Activated CD4-positive, alpha-beta T cell treated with anti-CD3 and anti-CD28 coated beads for 24 hours (primary cell): ENCODE data around the gene BBS9.
"Not testable (repeated sequence)": the region's sequence is repeated elsewhere in the genome, so short reads cannot be mapped to it uniquely, and the experiment has no call there.

Experiments used
- DNase-seq, 2 donors: peaks; one replicate each; pipeline ENCODE4 v3.0.0-alpha.2; 2020; ENCODE audit warnings: low read depth in 2 of 2

Gene BBS9

DNA sequence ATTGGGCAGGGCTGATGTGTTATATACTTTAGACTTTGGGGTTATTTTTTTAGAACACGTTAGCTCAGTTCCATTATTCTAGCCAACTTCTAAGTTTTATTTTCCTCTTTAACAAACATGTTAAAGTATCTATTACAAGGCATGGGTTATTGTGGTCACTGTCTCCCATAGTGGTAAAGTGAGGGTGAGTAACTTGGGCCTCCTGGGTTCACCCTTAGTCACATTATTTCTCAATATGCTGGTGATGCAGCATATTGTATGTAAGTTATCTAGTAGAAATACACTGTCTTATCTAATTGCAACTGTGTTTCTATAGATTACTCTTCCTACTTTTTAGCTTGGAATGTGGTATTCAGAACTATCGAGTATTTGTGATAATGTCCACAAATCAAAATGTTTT, 65.9 kb downstream of the BBS9 start:
- DNase-seq = no peak

DNA sequence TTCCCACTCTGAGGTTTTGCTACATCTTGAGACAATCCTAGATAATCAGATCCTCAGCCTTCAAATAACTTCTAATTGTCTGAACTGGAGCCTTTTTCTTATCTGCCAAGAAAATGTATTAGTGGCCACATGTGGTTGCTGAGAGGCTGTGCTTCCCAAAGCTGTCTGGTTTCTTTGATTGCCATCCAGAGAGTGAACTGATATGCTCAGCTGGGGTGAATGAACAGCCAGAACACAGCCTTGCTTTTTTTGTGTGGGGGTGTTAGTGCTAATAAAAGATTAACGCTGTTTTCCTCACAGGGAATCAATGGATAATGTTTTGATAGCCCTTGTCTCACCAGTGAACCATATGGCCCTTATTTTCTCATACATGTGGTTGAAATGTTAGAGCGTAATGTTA, 66.9 kb downstream of the BBS9 start:
- no peak for DNase-seq

DNA sequence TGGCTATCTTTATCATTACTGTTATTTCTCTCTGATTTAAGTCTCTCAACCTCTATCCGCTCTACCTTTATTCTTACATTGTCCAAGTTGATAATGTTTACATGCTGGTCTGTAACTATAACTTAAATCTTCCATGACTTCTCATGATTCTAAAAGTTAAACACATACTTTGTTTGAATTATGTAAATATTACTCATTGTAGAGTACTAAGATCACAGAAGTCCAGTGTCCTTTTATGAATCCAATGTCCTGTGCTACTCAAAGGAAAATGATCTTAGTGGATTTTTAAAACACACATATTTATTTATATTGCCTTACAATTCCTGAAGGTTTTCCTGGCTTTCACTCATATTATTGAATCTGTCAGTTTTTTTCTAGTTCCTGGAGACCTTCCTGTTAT, 70.9 kb downstream of the BBS9 start:
- DNase-seq = no peak

DNA sequence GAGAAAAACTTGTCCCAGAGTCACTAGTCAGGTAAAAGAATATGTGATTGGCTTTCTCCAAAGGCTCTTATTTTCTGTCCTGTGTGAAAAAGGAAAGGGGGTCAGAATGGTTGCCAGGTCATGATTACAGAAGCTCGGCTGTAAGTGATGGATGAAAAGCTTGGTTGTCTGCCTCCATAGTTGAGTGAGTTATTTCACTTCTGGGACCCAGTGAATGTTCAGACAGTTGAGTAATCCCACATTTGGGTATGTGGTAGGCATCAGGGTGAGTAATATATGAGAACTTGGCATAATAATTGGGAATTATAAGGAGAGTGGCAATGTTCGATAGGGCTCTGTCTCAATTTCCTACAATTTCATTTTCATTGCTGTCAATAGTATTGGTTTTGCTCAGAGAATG, 72.5 kb downstream of the BBS9 start:
- DNase-seq = no peak

DNA sequence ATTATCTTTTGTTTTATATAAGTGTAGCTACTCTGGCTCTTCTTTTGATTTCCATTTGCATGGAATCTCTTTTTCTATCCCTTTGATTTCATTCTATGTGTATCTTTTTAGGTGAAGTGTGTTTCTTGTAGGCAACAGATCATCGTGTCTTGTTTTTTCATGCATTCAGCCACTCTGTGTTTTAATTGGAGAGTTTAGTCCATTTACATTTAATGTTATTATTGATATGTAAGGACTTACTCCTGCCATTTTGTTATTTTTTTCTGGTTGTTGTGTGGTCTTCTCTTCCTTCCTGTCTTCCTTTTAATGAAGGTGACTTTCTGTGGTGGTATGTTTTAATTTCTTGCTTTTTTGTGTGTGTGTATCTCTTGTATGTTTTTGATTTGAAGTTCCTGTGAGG, 81.6 kb downstream of the BBS9 start:
- no peak for DNase-seq

DNA sequence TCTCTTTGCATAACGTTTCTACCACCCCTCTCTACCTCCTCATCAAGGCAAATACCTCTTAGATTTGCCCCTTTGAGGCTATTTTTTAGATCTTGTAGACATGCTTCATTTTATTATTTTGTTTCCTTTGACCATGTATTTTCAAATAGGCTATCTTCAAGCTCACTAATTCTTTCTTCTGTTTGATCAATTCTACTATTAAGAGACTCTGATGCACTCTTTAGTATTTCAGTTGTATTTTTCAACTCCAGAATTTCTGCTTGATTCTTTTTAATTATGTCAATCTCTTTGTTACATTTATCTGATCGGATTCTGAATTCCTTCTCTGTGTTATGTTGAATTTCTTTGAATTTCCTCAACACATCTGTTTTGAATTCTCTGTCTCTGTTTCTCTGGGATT, 82.8 kb downstream of the BBS9 start:
- DNase-seq = no peak

DNA sequence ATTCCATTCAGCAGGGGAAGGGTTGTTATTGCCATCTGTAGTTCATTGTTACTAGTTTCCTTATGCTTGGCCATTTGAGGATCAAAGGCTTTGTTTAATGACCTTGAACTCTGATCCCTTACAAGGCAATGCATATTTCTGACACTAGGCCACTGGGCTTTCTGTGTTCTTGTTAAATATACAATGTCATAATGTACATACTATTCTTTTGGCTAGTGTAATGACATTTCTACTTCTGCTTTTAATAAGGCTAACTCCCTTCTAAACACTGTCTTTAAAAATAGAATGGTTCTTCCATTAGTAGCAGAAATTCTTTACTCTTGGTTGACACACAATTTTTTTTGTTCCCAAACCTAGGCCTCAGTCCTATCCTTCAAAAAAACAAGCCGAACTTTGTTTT, 86.6 kb downstream of the BBS9 start:
- no peak for DNase-seq

DNA sequence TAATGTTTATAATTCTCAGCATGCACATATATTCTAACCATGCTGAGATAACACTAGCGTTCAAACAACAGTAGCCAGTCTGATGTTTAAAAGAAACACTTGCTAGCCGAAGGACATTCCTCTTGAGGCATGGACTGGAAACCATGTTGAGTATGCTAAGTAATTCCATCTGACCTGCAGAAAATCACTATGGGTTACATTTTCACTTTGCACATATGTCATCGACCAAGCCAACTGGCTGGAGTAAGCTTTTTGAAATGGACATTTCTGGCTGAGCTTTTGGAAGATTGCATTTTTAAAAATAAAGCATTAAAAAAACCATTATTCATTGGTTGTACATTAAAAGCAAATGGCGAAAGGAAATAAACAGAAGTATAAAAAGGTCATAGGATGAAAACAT, 88.2 kb downstream of the BBS9 start:
- no peak for DNase-seq

DNA sequence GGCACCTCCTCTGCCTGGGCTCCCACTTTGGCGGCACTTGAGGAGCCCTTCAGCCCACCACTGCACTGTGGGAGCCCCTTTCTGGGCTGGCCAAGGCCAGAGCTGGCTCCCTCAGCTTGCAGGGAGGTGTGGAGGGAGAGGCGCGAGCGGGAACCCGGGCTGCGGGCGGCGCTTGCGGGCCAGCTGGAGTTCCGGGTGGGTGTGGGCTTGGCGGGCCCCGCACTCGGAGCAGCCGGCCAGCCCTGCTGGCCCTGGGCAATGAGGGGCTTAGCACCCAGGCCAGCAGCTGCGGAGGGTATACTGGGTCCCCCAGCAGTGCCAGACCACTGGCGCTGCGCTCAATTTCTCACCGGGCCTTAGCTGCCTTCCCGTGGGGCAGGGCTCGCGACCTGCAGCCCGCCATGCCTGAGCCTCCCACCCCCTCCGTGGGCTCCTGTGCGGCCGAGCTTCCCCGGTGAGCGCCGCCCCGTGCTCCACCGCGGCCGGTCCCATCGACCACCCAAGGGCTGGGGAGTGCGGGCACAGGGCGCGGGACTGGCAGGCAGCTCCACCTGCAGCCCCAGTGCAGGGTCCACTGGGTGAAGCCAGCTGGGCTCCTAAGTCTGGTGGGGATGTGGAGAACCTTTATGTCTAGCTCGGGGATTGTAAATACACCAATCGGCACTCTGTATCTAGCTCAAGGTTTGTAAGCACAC, 89.6 kb downstream of the BBS9 start:
- DNase-seq = not testable (repeated sequence)

DNA sequence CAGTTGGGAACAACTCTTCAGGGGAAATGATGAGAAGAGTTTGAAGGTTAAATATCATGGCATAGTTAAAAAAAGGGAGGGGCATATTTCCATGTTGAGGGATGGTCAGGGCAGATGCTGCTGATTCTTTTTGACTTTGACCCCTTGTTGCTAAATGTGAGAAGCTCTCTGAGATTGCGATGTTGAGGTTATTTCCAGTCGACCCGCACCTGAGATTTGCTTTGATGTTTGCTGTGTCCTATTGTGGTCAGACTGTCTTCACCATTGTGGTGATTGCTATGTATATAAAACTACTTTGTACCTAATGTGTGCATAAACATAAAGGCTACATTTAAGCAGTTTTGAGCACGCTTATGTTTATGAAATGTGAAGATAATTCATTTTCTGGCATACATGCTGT, 90.9 kb downstream of the BBS9 start:
- DNase-seq = no peak

DNA sequence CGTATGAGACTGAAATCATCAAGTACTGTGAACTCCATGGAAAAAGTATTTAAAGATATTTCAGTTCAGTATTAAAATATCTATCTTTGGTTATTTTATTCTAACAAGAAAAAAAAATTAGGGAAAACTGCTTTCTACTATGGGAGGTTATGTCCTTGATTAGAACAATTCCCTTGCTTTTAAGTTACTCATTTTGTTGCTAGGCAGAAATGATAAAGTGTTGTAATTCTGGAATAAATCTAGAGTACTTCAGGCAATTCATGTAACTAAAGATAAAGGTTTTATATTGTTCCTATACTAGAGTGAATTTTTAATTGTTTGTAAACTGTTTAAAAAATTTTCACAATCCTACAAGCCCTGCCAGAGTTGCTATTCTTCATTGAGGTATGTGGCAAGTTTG, 92.0 kb downstream of the BBS9 start:
- DNase-seq = no peak

DNA sequence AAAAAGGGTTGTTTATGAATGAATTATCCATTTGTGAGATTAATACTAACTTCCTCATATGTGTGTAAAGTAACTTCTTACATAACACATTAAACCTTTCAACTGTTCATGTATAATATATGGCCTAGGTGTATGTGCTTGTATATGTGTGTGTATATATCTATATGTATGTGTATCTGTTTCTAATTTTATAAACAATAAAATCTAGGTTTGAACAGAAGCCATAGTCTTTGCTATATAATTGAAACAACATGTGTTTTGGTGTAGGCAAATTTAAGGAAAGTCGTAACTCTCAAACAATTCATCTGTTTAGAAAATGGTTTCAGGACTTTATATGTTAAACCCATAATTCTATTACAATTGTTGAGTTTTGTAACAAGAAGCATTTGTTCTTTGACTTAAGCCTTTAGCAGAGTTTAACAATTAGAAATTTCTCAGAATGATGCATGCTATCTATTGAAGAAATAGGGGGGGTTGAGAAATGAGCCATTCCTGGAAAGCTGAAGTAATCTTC, 103.3 kb downstream of the BBS9 start:
- no peak for DNase-seq

DNA sequence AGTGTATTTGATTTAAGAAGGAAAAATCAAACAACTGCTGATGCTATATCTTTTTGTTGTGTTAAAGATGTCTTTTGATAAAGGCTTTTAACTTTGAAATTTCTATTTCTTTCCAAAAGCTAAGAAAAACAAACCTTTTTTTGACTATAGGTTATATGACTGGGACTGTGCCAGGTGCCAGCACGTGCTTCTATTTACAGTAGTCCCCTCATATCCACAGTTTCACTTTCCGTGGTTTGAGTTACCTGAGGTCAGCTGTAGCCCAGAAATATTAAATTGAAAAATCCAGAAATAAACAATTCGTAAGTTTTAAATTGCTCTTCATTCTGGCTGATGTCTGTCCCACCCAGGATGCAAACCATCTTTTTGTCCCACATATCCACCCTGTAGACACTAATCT, 104.3 kb downstream of the BBS9 start:
- DNase-seq = no peak

DNA sequence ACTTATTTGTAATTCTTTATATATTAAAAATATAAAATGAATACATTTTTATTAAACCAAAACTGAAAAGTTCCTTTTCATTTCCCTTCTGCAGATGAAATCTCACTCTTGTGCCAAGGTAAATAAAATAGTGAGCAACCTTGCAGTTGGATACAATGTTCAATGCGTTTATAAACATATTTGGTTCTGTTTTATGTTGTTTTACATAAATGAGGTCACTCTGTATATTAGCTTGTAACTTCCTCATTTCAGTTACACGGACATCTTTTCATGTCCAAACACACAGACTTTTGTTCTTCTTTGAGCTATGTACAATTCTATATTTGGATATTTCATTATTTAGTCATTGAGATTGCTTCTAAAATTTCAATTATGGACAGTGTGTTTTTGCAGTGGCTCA, 107.7 kb downstream of the BBS9 start:
- no peak for DNase-seq

DNA sequence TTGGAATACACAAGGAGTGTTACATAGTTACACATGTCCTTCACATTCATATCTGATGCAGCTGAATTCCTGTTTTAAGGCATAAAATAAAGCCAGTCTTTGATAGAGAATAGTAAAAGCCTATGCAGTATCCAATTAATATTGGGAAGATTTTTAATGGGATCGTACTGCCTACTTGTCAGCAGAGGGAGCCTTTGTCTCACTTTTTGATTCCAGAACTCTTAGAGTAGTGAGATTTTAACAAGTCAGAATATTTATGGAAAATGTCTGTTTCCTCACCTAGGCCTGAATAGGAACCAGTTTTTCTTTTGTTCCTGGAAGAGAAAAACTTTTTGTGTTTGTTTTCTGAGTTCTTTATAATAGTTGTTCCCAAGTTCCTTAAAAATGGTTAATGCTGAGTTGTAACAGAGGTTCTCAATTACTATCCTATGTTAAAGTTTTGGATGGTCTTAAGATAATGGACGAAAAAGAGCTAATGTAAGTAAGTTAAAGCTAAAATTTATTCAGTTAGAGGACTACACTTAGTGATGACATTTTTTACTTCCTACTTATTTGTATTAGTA, 114.0 kb downstream of the BBS9 start:
- DNase-seq = no peak

DNA sequence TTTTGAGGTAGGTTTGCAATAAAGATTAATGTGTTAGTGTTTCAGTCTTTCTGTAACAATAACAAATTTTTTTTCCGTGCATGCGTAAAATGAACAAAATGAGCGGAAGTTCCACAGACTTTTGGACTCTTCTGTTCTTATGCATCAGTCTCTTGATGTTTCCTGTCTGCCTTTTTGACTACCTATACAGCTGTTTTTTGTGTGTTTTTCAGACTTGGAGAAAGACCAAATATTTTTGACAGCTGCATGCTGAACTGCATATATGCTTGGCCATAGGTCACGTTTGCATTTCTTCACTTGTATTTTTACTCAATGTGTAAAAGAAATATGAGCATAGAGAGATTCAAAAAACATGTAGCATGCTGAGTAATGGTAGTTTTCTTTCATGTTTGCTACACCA, 119.3 kb downstream of the BBS9 start:
- no peak for DNase-seq

DNA sequence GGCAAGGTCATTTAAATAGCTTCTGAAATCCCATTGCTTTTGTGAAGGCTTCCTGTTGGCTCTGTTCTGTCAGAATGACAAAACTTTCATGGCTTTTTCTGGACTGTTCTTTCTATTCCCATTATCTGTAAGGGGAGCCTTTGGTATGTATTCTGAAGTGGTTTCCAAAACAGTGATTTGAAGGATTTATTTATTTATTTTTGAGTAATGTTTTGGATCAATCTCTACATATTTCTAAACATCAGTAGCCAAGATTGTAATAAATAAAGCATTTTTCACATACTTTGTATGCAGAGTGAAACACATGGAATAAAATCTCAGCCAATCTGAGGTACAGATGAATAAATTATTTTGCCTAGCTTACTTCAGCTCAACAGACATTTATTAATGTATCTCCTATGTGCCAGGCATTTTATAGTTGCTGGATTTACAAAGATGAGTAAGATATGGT, 121.1 kb downstream of the BBS9 start:
- no peak for DNase-seq

DNA sequence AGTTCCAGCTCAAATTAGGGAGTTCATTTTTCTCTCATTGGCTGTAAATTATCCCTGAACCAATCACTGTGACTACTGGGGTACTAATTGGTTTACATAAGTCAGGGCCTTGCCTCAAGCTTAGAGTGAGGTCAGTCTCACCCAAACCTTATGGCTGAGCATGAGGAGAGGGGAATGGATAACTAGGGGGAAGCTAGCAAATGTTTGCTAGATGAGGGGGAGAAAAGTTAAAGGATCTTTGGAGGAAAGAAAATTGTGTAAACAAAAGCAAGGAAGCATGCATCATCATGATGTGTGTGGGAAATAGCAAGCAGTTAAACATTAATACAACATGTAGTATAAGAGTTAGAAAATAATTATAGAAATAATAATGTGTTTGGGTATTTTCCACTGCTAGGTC, 121.9 kb downstream of the BBS9 start:
- no peak for DNase-seq

DNA sequence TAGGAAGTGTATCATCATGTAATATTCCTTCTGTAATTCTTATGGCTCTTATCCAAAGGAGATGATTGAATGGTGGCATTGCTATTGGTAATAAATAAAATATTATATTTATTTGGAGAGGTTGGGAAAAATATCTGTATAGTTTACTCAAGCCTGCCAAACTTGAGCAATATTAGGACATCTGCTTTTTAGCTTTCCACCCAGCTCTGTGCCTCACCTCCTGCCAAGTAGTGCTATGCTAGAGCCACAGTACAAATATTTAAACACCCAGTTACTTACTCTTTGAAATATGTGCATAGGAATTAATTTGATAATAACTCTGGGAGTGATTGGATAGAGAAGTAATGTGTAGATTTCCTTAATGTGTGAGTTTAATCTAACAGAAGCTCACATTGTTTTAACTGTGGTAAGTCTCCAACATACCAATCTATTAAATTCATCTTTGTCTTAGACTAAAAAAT, 129.2 kb downstream of the BBS9 start:
- DNase-seq = no peak

DNA sequence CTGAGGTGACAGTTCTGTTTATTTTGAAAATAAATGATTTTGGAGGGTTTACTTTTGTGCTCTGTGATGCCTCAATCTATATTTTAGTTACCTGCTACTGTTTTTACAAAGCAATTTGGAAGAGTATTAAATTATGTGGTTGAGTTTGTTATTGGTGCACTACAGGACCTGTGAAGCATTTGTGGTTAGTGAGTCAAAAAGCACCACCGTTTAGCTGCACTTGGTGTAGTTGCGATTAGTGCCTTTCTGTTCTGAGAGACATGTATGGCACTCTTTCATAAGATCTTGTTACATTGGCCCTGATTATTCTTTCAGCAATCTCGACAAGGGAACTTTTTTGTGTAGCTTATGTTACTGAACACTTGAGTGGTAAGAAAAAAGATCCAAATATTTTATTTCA, 132.2 kb downstream of the BBS9 start:
- no peak for DNase-seq

DNA sequence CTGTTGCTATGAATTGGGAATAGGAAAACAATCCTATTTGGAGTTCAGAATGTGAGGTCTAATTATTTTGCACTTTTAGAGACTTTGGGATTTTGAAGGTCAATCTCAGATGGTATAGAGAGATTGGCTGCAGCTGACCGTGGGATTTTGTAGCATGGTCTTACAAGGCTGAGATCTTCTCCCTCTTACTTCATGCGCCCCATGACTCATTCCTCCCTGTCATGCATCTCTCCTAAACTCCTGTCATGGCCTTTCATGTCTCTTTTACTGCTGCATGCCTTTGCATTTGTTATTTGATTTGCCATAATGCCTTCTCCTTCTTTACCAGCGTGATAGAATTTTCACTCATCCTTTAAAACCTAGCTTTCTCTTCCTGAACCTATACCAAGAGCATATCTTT, 133.1 kb downstream of the BBS9 start:
- no peak for DNase-seq

DNA sequence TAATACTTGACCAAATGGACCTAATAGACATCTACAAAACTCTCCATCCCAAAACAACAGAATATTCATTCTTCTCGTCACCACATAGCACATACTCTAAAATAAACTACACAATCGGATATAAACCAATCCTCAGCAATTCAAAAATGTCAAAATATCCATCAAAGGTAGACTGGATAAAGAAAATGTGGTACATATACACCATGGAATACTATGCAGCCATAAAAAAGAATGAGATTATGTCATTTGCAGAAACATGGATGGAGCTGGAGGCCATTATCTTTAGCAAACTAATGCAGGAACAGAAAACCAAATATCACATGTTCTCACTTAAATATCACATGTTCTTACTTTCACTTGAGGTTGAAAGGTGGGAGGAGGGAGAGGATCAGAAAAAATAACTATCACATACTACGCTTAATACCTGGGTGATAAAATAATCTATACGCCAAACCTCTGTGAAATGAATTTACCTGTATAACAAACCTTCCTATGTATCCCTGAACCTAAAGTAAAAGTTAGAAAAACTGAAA, 142.5 kb downstream of the BBS9 start:
- not testable (repeated sequence) for DNase-seq

DNA sequence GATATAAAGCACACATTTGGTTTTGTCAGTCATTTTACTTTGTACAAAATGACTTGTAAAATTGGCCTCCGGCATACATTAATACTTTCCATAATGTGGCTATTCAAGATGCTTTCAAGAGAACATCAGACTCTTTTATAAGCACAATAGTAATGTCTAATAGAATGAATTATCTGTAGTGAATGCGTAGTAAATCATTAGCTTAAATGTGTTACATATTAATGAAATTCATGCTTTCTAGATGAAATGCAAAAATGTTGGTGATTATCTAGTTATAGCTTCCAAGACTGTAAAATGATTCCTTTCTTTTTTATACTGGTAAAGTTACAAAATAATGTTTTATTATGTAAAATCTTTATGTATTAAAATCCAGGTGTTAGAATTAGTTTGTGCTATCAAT, 144.0 kb downstream of the BBS9 start:
- no peak for DNase-seq
